Gastrocnemius medialis (tissue), 4 donors: Measurements from ENCODE around the gene LEFTY1.

Experiments
- POLR2A ChIP-seq, 2 donors: fragments of 450-650 bp; IDR thresholded peaks; one replicate each; pipeline ENCODE4 v1.6.1; 2017; ENCODE audit warnings: antibody characterized with exemption in 2 of 2, mild to moderate bottlenecking in 2 of 2, moderate library complexity in 2 of 2
- TF ChIP-seq, protein P1 (sequence below), 5 experiments: fragments of 450-650 bp in 3 of 5; fragments of 200-600 bp in 2 of 5; sonication (generic) in 2 of 5; IDR thresholded peaks in 4 of 5; conservative IDR thresholded peaks in 1 of 5; 1 replicate in 4 of 5; 2 replicates in 1 of 5; pipeline ENCODE4 v1.5.1; 2016 to 2019; ENCODE audit warnings: antibody characterized with exemption in 5 of 5, mild to moderate bottlenecking in 3 of 5, moderate library complexity in 3 of 5

DNA sequence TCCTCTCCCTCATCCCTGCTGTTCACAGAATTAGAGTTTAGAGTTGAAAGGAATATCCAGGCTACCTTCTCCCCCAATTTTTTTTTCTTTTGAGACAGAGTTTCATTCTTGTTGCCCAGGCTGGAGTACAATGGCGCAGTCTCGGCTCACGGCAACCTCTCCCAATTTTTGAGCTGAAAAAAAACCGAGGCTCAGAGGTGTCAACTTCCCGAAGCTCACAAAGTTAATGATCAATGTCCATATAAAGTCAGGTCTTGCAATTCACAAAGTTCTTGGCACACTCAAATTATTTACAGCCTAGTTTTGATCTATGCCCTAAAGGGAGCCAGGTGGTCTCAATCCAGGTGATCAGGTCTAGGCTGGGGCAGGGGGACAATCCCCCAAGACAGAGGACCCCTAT is 797 bp upstream of the LEFTY1 start:
- TF ChIP-seq, protein P1, sequence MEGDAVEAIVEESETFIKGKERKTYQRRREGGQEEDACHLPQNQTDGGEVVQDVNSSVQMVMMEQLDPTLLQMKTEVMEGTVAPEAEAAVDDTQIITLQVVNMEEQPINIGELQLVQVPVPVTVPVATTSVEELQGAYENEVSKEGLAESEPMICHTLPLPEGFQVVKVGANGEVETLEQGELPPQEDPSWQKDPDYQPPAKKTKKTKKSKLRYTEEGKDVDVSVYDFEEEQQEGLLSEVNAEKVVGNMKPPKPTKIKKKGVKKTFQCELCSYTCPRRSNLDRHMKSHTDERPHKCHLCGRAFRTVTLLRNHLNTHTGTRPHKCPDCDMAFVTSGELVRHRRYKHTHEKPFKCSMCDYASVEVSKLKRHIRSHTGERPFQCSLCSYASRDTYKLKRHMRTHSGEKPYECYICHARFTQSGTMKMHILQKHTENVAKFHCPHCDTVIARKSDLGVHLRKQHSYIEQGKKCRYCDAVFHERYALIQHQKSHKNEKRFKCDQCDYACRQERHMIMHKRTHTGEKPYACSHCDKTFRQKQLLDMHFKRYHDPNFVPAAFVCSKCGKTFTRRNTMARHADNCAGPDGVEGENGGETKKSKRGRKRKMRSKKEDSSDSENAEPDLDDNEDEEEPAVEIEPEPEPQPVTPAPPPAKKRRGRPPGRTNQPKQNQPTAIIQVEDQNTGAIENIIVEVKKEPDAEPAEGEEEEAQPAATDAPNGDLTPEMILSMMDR (IDR thresholded peaks at IDR 0.05 in 4 of 5, conservative IDR thresholded peaks at IDR 0.05 in 1 of 5): no peak
- no peak for TF ChIP-seq POLR2A (IDR thresholded peaks at IDR 0.05)
